GM18511 (cell line): Measurements from ENCODE around the gene FOXJ1.

Source experiments
- ATAC-seq: cut with Tn5 transposase; IDR thresholded peaks from one replicate; pipeline ENCODE4 v1.9.1; 2021; ENCODE audit warnings: mild to moderate bottlenecking, moderate library complexity; ENCODE audit not compliant: unreplicated experiment

FOXJ1 gene

GRCh38 chr17:76124582-76125390 is 16.3 kb downstream of the FOXJ1 start:
- ATAC-seq: no peak

GRCh38 chr17:76123749-76124581 is 17.1 kb downstream of the FOXJ1 start:
- ATAC-seq: no peak

GRCh38 chr17:76123191-76123499 is 17.9 kb downstream of the FOXJ1 start:
- no peak for ATAC-seq

- no peak for ATAC-seq
Observed at GRCh38 chr17:76122431-76123190, 18.4 kb downstream of the FOXJ1 start.

GRCh38 chr17:76121932-76122430 is 19.1 kb downstream of the FOXJ1 start:
- ATAC-seq: no peak

GRCh38 chr17:76120658-76121008 is 20.4 kb downstream of the FOXJ1 start:
- ATAC-seq: no peak

- no peak for ATAC-seq
Observed at GRCh38 chr17:76119409-76120371, 21.4 kb downstream of the FOXJ1 start.

GRCh38 chr17:76115138-76115754 is 25.8 kb downstream of the FOXJ1 start:
- ATAC-seq: no peak

- no peak for ATAC-seq
Observed at GRCh38 chr17:76111956-76112355, 29.1 kb downstream of the FOXJ1 start.

GRCh38 chr17:76107509-76107908 is 33.5 kb downstream of the FOXJ1 start:
- ATAC-seq: no peak

GRCh38 chr17:76106703-76107102 is 34.3 kb downstream of the FOXJ1 start:
- no peak for ATAC-seq

- ATAC-seq: no peak
Observed at GRCh38 chr17:76104896-76105231, 36.2 kb downstream of the FOXJ1 start.

- ATAC-seq: no peak
Observed at GRCh38 chr17:76104140-76104895, 36.7 kb downstream of the FOXJ1 start.

GRCh38 chr17:76103274-76104139 is 37.5 kb downstream of the FOXJ1 start, which contains the start of gene EXOC7:
TSS of gene EXOC7 (minus strand) at chr17:76103787. CDS start at chr17:76103692, 95 bp downstream.
- peak; percentile 80 for ATAC-seq

- no peak for ATAC-seq
Observed at GRCh38 chr17:76102944-76103273, 38.1 kb downstream of the FOXJ1 start.

GRCh38 chr17:76097716-76098295 is 43.2 kb downstream of the FOXJ1 start:
- ATAC-seq: no peak

GRCh38 chr17:76095943-76096342 is 45.1 kb downstream of the FOXJ1 start:
- ATAC-seq: no peak

GRCh38 chr17:76094046-76094445 is 47.0 kb downstream of the FOXJ1 start:
- ATAC-seq: no peak
